Neural progenitor cell (in vitro differentiated cells): ENCODE data around the gene NOTCH1.

Source experiments
- CTCF ChIP-seq: fragments of 200-600 bp; sonication (generic); IDR thresholded peaks from 2 replicates; pipeline ENCODE4 v1.5.1; 2017; ENCODE audit warnings: antibody characterized with exemption, mild to moderate bottlenecking
- EZH2 ChIP-seq: fragments of 200-600 bp; sonication (generic); IDR thresholded peaks from 2 replicates; pipeline ENCODE4 v1.6.1; 2017; ENCODE audit warnings: antibody characterized with exemption, mild to moderate bottlenecking, moderate library complexity

- TF ChIP-seq CTCF (no peak), EZH2 (no peak)
Observed at GRCh38 chr9:136566901-136567300, 21.1 kb upstream of the NOTCH1 start.
